IMR-90 (cell line): ENCODE measurements around the gene SLC44A2.

Experiments used
- BHLHE40 ChIP-seq: fragments of 150-350 bp; IDR thresholded peaks from 2 replicates; pipeline ENCODE4 v1.6.1; 2016; ENCODE audit warnings: mild to moderate bottlenecking, low read depth, low read length
- CEBPB ChIP-seq: IDR thresholded peaks from 2 replicates; pipeline ENCODE4 v1.6.1; 2012; ENCODE audit warnings: low read depth, low read length, improper control_type of control experiment
- CTCF ChIP-seq: conservative IDR thresholded peaks from 2 replicates; pipeline ENCODE4 v1.5.1; 2012; ENCODE audit warnings: mild to moderate bottlenecking, low read depth, low read length, improper control_type of control experiment
- ELK1 ChIP-seq: fragments of 150-350 bp; IDR thresholded peaks from 2 replicates; pipeline ENCODE4 v1.6.1; 2016; ENCODE audit warnings: low read depth, mild to moderate bottlenecking, low read length, moderate library complexity, borderline replicate concordance
- MAFK ChIP-seq: IDR thresholded peaks from 2 replicates; pipeline ENCODE4 v1.6.1; 2012; ENCODE audit warnings: low read depth, low read length, improper control_type of control experiment
- MAZ ChIP-seq: IDR thresholded peaks from 2 replicates; pipeline ENCODE4 v1.6.1; 2012; ENCODE audit warnings: low read depth, mild to moderate bottlenecking, low read length, improper control_type of control experiment, moderate library complexity, borderline replicate concordance
- MXI1 ChIP-seq: IDR thresholded peaks from 2 replicates; pipeline ENCODE4 v1.6.1; 2012; ENCODE audit warnings: low read depth, mild to moderate bottlenecking, low read length, moderate library complexity, borderline replicate concordance
- POLR2A ChIP-seq: IDR thresholded peaks from 2 replicates; pipeline ENCODE4 v1.6.1; 2012; ENCODE audit warnings: mild to moderate bottlenecking, low read depth, low read length
- RAD21 ChIP-seq: IDR thresholded peaks from 2 replicates; pipeline ENCODE4 v1.6.1; 2012; ENCODE audit warnings: low read length, improper control_type of control experiment
- RCOR1 ChIP-seq: IDR thresholded peaks from 2 replicates; pipeline ENCODE4 v1.6.1; 2012; ENCODE audit warnings: mild to moderate bottlenecking, low read length, improper control_type of control experiment; ENCODE audit not compliant: insufficient replicate concordance
- RFX5 ChIP-seq: IDR thresholded peaks from 2 replicates; pipeline ENCODE4 v1.8.0; 2012; ENCODE audit warnings: low read depth, mild to moderate bottlenecking, low read length, moderate library complexity
- SMC3 ChIP-seq: fragments of 150-350 bp; IDR thresholded peaks from 2 replicates; pipeline ENCODE4 v1.6.1; 2016; ENCODE audit warnings: low read depth, mild to moderate bottlenecking, antibody characterized with exemption, low read length, moderate library complexity
- TF ChIP-seq, protein P1 (sequence below): fragments of 150-350 bp; IDR thresholded peaks from 2 replicates; pipeline ENCODE4 v1.6.1; 2017; ENCODE audit warnings: mild to moderate bottlenecking, antibody characterized with exemption, low read length, low read depth

- TF ChIP-seq MAFK (no peak), CTCF (no peak), POLR2A (no peak), SMC3 (no peak), MXI1 (no peak), RAD21 (no peak), ELK1 (no peak), RCOR1 (no peak), CEBPB (no peak), BHLHE40 (no peak), MAZ (no peak), RFX5 (no peak)
- TF ChIP-seq, protein P1, sequence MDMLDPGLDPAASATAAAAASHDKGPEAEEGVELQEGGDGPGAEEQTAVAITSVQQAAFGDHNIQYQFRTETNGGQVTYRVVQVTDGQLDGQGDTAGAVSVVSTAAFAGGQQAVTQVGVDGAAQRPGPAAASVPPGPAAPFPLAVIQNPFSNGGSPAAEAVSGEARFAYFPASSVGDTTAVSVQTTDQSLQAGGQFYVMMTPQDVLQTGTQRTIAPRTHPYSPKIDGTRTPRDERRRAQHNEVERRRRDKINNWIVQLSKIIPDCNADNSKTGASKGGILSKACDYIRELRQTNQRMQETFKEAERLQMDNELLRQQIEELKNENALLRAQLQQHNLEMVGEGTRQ: no peak
These were observed 17.3 kb downstream of the SLC44A2 start for GRCh38 chr19:10642473-10643171.
